HG03097 (cell line): Measurements from ENCODE around the gene NSL1.
"Not testable (repeated sequence)": the region's sequence is repeated elsewhere in the genome, so short reads cannot be mapped to it uniquely, and the experiment has no call there.

Source experiments
- ATAC-seq: cut with Tn5 transposase; IDR thresholded peaks from one replicate; pipeline ENCODE4 v1.9.1; 2021; ENCODE audit not compliant: unreplicated experiment, low FRiP score

Gene NSL1

DNA sequence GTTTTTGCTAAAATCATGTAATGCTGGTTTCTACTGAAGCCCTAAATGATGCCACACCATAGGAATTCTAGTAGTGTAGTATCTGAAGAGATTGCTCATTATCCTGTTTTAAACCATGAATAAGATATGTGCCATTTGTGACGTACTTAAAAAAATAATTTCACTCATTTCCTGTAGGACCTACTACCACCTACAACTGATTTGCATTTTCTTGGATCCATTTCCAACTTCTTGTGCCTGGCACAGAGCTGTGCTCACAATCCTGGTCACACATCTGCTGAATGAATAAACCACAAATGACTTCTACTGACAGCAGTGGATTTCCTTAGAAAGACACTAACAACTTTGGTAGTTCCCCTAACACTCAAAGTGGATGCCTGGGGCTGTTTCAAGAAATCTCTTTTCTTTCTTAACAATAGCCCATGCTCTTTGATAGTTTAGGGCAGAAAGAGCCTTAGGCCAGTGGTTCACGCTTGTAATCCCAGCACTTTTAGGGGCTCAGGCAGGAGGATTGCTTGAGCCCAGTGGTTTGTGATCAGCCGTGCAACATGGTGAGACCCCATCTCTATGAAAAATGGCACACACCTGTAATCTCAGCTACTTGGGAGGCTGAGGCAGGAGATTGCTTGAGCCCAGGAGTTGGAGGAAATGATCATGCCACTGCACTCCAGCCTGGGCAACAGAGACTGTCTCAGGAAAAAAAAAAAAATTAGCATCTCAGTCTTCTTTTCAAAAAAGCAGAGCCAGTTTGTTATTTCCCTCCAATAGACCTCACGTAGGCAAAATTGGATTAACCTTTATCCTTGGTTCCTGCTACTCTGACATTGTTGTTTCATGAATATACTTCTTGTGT is 78.9 kb downstream of the NSL1 start:
- ATAC-seq, result no peak

DNA sequence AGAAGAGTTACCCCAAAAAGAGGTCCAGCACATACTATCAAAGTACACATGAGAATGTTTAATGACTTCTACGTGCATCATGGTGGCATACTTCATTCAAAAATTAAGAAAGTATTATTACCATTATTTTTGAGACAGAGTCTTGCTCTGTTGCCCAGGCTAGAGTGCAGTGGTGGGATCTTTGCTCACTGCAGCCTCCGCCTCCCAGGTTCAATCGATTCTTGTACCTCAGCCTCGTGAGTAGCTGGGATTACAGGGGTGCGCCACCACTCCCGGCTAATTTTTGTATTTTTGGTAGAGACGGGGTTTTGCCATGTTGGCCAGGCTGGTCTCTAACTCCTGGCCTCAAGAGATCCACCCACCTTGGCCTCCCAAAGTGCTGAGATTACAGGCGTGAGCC is 79.6 kb downstream of the NSL1 start:
- not testable (repeated sequence) for ATAC-seq

- ATAC-seq, result no peak
These were observed 81.0 kb downstream of the NSL1 start for GRCh38 chr1:212710566-212710965.

GRCh38 chr1:212703991-212704564 is 87.5 kb downstream of the NSL1 start:
- ATAC-seq, result no peak

DNA sequence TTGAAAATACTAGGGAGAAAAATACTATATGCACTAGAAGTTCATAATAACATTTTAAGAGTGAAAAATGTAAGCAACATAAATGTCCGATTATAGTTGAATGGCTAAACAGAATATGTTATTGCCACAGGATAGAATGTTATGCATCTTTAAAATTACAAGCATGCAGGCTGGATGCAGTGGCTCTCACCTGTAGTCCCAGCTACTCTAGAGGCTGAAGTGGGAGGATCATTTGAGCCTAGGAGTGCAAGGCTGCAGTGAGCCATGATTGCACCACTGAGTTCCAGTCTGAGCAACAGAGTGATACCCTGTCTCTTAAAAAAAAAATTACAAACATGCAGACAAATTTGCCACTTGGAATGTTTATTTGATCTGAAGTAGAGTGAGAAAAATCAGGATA is 88.9 kb downstream of the NSL1 start:
- ATAC-seq, result no peak

DNA sequence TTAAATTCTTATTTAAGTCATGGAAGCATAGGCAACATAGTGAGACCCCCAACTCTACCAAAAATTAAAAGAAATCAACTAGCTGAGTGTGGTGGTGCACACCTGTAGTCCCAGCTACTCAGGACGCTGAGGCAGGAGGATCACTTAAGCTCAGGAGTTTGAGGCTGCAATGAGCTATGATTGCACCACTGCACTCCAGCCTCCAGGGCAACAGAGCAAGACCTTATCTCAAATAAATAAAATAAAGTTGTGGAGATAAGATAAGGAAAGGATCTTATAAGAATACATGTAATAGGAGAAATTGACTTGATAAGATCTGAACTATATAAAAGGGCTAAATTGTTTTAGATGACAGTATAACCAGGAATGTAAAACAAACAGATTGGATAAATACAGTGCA is 89.7 kb downstream of the NSL1 start:
- ATAC-seq, result no peak

DNA sequence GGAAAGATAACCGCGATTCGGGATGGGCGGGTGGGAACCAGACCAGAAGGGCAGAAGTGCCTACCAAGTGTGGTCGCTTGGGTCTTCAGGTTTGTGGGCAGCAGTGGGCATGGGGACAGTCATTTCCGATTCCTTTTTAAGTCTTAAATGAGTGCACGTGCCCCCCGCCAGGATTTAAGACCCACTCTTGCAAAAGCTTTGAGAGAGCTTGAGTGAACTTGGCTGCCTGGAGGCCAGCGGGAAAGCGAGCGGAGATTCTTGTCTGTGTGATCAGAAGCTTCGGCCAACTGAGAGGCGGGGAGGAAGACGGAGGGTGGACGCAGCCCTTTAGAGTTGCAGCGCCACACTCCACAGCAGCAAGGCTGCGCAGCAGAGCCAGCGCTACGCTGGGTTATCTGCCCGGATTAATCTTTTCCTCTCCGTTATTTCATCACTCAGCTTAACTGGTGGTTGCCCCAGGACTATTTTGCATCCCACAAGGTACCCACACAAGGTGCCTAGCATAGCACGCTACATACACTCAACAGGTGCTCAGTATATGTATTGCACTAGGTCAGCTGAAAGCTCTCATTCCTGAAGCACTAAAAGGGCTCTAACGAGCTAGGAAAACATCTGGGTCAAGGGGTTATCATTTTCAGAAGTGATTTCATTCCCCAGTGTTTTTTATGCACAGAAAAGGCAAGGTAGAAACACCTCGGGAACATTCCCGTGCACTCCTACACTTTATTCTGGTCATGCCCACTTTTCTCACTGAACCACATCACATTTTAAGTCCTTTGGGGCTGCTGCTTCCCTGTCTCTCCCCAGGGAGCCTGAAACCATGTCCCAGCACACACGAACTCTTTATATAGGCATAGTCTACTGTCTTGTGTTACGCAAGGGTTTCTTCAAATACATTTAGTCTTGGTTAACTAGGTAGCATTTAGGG is 90.4 kb downstream of the NSL1 start:
- no peak for ATAC-seq

DNA sequence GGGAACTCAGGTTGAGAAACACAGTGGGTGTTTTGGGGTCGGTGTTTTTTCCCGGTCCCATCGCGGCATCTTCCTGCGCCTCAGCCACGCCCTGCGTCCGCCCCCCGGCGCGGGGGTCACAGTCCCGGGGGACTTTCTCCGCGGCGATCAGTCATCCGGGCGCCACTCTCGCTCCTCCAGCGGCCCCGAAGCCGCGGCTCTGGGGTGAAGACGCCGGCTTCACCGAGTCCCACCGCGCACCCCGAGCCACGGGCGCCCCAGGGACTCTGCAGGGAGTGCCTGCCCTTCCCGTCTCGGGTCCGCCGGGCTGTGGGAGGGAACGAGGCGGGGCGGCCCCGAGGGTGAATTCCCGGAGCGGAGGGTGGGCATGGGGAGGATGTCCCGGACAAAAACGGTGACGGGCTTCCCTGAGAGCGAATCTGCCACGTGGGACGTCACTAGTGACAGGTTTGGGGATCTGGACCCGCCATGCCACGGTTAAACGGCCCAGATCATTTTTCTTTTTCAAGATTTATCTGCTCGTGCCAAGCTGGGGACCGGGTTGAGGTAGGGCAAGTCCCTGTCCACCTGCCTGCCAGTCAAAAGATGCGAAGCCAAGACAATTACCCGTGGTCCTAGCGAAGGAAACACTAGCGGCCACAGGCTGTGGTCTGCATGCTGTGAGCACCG is 91.2 kb downstream of the NSL1 start:
- ATAC-seq, result no peak

GRCh38 chr1:212699625-212700222 is 91.9 kb downstream of the NSL1 start, which contains the start of gene BATF3:
BATF3 (minus strand) TSS chr1:212699840; CDS start chr1:212699762, 78 bp downstream.
- ATAC-seq, result no peak

GRCh38 chr1:212699104-212699624 is 92.4 kb downstream of the NSL1 start:
- ATAC-seq, result no peak

- ATAC-seq, result no peak
These were observed 93.0 kb downstream of the NSL1 start for GRCh38 chr1:212698467-212699103.

- no peak for ATAC-seq
These were observed 94.8 kb downstream of the NSL1 start for GRCh38 chr1:212696721-212697331.

GRCh38 chr1:212692774-212693644 is 98.6 kb downstream of the NSL1 start:
- no peak for ATAC-seq

DNA sequence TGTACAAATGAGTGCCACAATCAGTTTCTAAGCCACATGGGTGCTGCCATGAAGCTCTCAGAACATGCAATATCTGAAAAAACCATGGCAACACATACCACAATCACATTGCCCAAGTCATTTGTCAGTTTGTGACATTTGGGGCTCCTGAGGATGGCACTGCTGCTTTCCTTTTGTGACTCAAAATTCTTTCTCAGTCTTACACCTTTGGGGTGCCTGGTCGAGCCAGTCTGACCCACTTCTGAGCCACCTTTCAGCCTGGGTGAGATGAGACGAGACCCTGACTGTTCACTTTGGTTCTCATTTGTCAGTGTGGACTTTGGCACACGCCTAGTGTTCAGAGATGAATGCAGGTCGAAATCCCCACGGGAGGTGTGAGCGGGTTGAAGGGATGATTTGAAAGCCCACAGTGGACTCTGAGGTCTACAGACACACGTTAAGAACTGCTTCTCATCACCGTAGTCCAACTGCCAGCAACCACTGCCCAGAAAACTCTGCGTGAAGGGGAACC is 100.0 kb downstream of the NSL1 start:
- ATAC-seq, result peak; percentile 39

GRCh38 chr1:212690816-212691403 is 100.7 kb downstream of the NSL1 start:
- no peak for ATAC-seq

DNA sequence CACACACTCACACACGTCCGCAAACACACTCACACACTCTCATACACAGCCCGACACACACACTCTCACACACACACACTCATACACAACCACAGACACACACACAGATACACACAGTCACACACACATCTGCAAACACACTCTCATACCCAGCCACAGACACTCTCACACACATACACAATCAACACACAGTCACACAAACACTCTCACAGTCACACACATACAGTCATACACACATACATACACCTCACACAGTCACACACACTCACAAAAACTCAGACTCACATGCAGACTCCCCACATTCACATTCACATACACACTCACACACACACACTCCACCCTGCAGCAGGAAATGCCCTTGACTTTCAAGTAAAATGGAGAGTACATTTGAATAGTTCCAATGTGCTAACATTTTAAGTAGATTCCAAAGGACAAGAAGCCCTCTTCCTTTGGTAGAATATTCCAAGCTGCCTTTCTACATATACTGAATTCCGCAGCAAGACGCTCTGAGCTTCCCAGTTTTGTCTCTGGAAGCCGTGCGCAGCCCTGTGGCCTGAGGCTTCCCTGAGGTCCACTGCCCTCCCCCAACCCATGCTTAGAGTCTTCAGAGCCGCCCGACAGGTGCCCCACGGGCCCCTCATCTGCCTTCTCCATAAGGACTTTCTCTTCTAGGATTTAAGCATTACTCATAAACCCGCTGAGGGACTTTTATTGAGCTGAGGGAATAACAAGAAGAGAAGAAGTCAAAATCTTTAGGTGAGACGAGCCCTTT is 101.6 kb downstream of the NSL1 start:
- no peak for ATAC-seq
